ENCODE data around the gene DRGX. TPM values are rescaled to one million over a fixed set of nuclear protein-coding genes. Genes with fewer than 3 reads are reported as not detected.

The DRGX gene
- total RNA-seq, 2 donors from 2014 or later = not detected

DNA sequence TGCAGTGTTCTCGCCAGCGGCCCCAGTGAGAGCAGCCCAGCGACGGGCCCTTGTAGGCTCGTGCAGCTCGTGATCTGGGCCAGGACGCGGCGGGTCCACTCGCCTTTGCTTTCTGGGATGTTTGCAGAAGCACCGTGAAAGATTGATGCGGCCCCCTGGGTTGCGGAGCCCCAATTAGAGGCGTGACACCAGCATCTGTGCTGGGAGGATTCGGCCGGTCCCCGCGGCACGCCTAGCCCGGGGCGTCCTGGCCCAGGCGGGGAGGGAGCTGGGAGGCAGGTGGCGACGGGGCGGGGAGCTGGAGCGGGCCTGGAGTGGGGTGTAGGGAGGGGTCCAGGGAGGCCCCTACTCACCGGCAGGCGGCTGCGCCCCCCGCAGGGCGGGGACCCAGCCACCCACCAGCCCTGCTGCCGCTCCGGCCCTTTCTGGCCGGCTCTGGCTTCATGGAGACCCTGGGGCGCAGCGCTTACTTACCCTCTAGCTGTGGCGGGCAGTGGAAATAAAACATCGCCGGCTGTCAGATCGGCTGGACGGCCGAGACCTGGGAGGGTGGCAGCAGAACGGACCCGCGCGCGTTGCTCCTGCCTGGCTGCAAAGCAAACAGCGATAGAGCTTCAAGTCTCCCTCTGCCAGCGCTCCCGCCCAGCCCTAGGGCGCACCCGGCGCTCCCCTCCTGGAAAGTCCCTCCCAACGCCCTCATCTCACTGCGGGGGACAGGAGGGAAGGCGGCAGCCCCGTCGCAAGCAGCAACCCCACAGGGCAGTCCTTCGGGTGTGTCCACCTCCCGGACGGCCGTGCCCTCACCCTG lies 752 bp downstream of the DRGX start:
- DNase-seq (ENCODE audit: low spot score) = no peak
- Histone ChIP-seq H3K9me3 (no peaks in the 10 kb centered on the region), H3K4me3 (no peak overlapping the region), H3K27ac (no peak overlapping the region), H3K36me3 (no peaks in the 10 kb centered on the region), H3K4me1 (ENCODE audit: control insufficient read depth in 1 of 2, low read depth in 2 of 2) (peaks cover 14 to 16% of the 10 kb centered on the region in 2 donors), H3K27me3 (replicated peaks; ENCODE audit: insufficient read depth) (peaks cover 28% of the 10 kb centered on the region)
- no peak for ATAC-seq (ENCODE audit: insufficient number of reproducible peaks, low FRiP score, low read depth)
- TF ChIP-seq, protein P1, sequence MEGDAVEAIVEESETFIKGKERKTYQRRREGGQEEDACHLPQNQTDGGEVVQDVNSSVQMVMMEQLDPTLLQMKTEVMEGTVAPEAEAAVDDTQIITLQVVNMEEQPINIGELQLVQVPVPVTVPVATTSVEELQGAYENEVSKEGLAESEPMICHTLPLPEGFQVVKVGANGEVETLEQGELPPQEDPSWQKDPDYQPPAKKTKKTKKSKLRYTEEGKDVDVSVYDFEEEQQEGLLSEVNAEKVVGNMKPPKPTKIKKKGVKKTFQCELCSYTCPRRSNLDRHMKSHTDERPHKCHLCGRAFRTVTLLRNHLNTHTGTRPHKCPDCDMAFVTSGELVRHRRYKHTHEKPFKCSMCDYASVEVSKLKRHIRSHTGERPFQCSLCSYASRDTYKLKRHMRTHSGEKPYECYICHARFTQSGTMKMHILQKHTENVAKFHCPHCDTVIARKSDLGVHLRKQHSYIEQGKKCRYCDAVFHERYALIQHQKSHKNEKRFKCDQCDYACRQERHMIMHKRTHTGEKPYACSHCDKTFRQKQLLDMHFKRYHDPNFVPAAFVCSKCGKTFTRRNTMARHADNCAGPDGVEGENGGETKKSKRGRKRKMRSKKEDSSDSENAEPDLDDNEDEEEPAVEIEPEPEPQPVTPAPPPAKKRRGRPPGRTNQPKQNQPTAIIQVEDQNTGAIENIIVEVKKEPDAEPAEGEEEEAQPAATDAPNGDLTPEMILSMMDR (IDR thresholded peaks at IDR 0.05) = no peak

DNA sequence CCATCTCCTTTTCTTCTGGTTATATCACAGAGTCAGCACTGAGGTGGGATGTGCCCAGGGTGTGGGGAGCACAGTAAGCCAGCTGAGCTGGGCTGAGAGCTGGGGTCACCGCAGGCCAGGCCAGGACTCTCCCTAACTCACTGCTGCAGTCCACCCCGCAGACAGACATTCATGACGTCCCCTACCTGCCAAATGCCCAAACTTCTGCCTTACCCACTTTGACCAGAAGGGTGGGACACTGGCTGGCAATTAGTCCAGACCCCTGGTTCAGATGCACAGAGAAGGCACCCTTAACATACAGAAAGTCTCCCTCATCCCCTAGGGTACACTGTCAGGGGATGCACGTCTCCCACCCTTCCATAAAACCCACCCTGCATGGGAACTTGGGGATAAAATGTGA lies 2.1 kb downstream of the DRGX start:
- DNase-seq (ENCODE audit: low spot score) (no peak), ATAC-seq (ENCODE audit: insufficient number of reproducible peaks, low FRiP score, low read depth) (no peak)
- TF ChIP-seq, protein P1 (IDR thresholded peaks at IDR 0.05) = no peak
- no peak overlapping the region for H3K27ac ChIP-seq
- H3K4me1 ChIP-seq (ENCODE audit: control insufficient read depth in 1 of 2, low read depth in 2 of 2) = peaks cover 14 to 16% of the 10 kb centered on the region in 2 donors
- no peaks in the 10 kb centered on the region for H3K9me3 ChIP-seq
- H3K4me3 ChIP-seq = no peak overlapping the region
- H3K27me3 ChIP-seq (replicated peaks; ENCODE audit: insufficient read depth) = peaks cover 23% of the 10 kb centered on the region
- H3K36me3 ChIP-seq = no peaks in the 10 kb centered on the region

- H3K4me3 ChIP-seq = no peak overlapping the region
- no peak overlapping the region for H3K27ac ChIP-seq
- no peaks in the 10 kb centered on the region for H3K36me3 ChIP-seq
- TF ChIP-seq, protein P1 (IDR thresholded peaks at IDR 0.05) = no peak
- no peaks in the 10 kb centered on the region for H3K9me3 ChIP-seq
- H3K4me1 ChIP-seq (ENCODE audit: control insufficient read depth in 1 of 2, low read depth in 2 of 2) = peaks cover 13% of the 10 kb centered on the region in 2 donors
- DNase-seq (ENCODE audit: low spot score) = no peak
- H3K27me3 ChIP-seq (replicated peaks; ENCODE audit: insufficient read depth) = peaks cover 23% of the 10 kb centered on the region
- no peak for ATAC-seq (ENCODE audit: insufficient number of reproducible peaks, low FRiP score, low read depth)
Observed at GRCh38 chr10:49393301-49393700, 2.6 kb downstream of the DRGX start.

GRCh38 chr10:49389361-49389933 lies 6.4 kb downstream of the DRGX start:
- no peaks in the 10 kb centered on the region for H3K4me1 ChIP-seq (ENCODE audit: control insufficient read depth in 1 of 2, low read depth in 2 of 2)
- H3K4me3 ChIP-seq = no peak overlapping the region
- TF ChIP-seq, protein P1 (IDR thresholded peaks at IDR 0.05) = no peak
- ATAC-seq (ENCODE audit: insufficient number of reproducible peaks, low FRiP score, low read depth) (no peak), DNase-seq (ENCODE audit: low spot score) (no peak)
- H3K36me3 ChIP-seq = no peaks in the 10 kb centered on the region
- no peaks in the 10 kb centered on the region for H3K9me3 ChIP-seq
- H3K27me3 ChIP-seq (replicated peaks; ENCODE audit: insufficient read depth) = no peaks in the 10 kb centered on the region
- no peak overlapping the region for H3K27ac ChIP-seq

GRCh38 chr10:49388161-49388560 lies 7.7 kb downstream of the DRGX start:
- H3K9me3 ChIP-seq = no peaks in the 10 kb centered on the region
- H3K27me3 ChIP-seq (replicated peaks; ENCODE audit: insufficient read depth) = no peaks in the 10 kb centered on the region
- DNase-seq (ENCODE audit: low spot score) (no peak), ATAC-seq (ENCODE audit: insufficient number of reproducible peaks, low FRiP score, low read depth) (no peak)
- TF ChIP-seq, protein P1 (IDR thresholded peaks at IDR 0.05) = no peak
- H3K27ac ChIP-seq = no peak overlapping the region
- H3K4me1 ChIP-seq (ENCODE audit: control insufficient read depth in 1 of 2, low read depth in 2 of 2) = no peaks in the 10 kb centered on the region
- H3K4me3 ChIP-seq = no peak overlapping the region
- H3K36me3 ChIP-seq = no peaks in the 10 kb centered on the region

Data from thoracic aorta (tissue), 2 donors.